GM21515 (cell line): Measurements from ENCODE around the gene KLHL22.

Source experiments
- ATAC-seq: cut with Tn5 transposase; IDR thresholded peaks from one replicate; pipeline ENCODE4 v1.9.1; 2021; ENCODE audit not compliant: unreplicated experiment

The KLHL22 gene

GRCh38 chr22:20449819-20450550, 45.6 kb downstream of the KLHL22 start:
- no peak for ATAC-seq

GRCh38 chr22:20448630-20449029, 47.0 kb downstream of the KLHL22 start:
- ATAC-seq, result no peak

- ATAC-seq, result no peak
These were observed 49.1 kb downstream of the KLHL22 start for GRCh38 chr22:20446383-20446970.

GRCh38 chr22:20444325-20444724, 51.3 kb downstream of the KLHL22 start:
- no peak for ATAC-seq

GRCh38 chr22:20442485-20443284, 52.9 kb downstream of the KLHL22 start:
- no peak for ATAC-seq

- no peak for ATAC-seq
These were observed 53.7 kb downstream of the KLHL22 start for GRCh38 chr22:20441631-20442484.

GRCh38 chr22:20440637-20441591, 54.7 kb downstream of the KLHL22 start:
- ATAC-seq, result no peak

GRCh38 chr22:20439928-20440575, 55.5 kb downstream of the KLHL22 start:
- ATAC-seq, result no peak

GRCh38 chr22:20439556-20439927, 56.1 kb downstream of the KLHL22 start:
- ATAC-seq, result no peak

GRCh38 chr22:20438678-20439492, 56.7 kb downstream of the KLHL22 start:
- ATAC-seq, result no peak

- ATAC-seq, result no peak
These were observed 57.2 kb downstream of the KLHL22 start for GRCh38 chr22:20438427-20438677.

- no peak for ATAC-seq
These were observed 57.8 kb downstream of the KLHL22 start, which contains the start of gene SCARF2 for GRCh38 chr22:20437613-20438426. Gene SCARF2, minus strand, starts transcription at chr22:20437825. Its CDS starts 71 bp downstream, at chr22:20437754.

- ATAC-seq, result no peak
These were observed 58.6 kb downstream of the KLHL22 start for GRCh38 chr22:20436768-20437612.

GRCh38 chr22:20436307-20436767, 59.3 kb downstream of the KLHL22 start:
- no peak for ATAC-seq

GRCh38 chr22:20435436-20436306, 59.9 kb downstream of the KLHL22 start:
- ATAC-seq, result no peak

- ATAC-seq, result no peak
These were observed 60.8 kb downstream of the KLHL22 start for GRCh38 chr22:20434773-20435172.
